Activated gamma-delta T cell (primary cell): Measurements from ENCODE around the gene LCE5A.
"Not testable (repeated sequence)": the region's sequence is repeated elsewhere in the genome, so short reads cannot be mapped to it uniquely, and the experiment has no call there.

Source experiments
- DNase-seq: peaks from one replicate; lab custom pipeline; 2025; lab: John Stamatoyannopoulos, UW

Gene LCE5A

DNA sequence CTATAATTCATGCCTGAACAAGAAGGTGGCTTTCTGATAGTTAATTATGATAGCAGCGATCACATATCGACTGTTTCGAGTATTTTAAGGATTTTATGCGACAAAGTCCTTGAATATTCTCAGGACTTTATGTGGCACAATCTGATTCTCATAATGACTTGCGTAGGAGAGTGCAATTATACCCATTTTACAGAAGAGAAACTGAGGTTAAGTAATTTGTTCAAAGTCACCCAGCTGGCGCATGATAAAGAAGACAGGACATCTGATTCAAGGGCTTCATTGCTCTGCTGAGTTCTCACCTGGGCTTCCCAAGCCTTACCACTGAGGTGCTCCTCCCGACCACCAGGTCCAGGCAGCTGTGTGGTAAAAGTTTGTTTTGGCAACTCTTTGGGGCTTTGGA, 5.5 kb downstream of the LCE5A start:
- DNase-seq, result no peak

- DNase-seq, result no peak
These were observed 6.7 kb downstream of the LCE5A start for GRCh38 chr1:152517237-152517811.

DNA sequence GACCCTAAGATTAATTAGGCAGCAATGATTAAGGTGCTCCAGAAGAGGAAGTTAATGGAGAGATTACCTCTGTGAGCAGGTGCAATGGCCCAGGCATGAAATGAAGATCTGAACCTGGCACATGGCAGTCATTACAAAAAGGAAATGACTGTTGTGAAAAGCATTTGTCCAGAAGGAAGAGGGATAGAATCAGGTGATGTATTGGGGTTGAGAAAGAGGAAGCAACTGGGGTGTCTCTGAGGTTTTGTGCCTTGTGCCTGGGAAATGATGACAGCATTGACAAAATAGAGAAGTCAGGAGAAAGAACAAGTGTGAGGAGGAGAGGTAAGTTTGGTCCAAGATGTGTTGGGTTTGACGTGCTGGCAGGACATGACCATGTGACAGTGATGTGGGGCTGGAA, 9.2 kb downstream of the LCE5A start:
- no peak for DNase-seq

GRCh38 chr1:152520561-152521090, 10.0 kb downstream of the LCE5A start:
- DNase-seq, result no peak

- no peak for DNase-seq
These were observed 14.6 kb downstream of the LCE5A start for GRCh38 chr1:152525080-152525641.

- no peak for DNase-seq
These were observed 22.8 kb downstream of the LCE5A start for GRCh38 chr1:152533327-152533938.

GRCh38 chr1:152535774-152536173, 25.2 kb downstream of the LCE5A start:
- no peak for DNase-seq

DNA sequence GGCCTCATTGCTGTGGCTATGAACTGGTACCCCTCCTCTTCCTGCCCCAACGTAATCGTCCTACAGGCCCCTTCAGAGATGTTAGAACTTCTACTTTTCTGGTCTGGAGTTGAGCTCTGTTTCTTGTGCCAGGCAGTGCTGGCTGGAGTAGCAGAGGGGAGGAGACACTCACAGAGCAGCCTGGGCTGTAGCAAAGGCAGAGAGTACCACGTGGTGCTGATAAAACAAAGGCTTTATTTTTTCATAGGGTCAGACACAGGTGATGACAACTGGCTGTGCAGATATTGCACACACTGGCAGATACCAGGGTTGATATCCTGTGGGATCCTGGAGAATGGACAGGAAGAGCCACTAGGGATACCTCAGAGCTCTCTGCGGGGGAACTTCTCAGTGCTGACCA, 26.9 kb downstream of the LCE5A start:
- DNase-seq, result no peak

GRCh38 chr1:152539901-152540300, 29.3 kb downstream of the LCE5A start:
- DNase-seq, result no peak

DNA sequence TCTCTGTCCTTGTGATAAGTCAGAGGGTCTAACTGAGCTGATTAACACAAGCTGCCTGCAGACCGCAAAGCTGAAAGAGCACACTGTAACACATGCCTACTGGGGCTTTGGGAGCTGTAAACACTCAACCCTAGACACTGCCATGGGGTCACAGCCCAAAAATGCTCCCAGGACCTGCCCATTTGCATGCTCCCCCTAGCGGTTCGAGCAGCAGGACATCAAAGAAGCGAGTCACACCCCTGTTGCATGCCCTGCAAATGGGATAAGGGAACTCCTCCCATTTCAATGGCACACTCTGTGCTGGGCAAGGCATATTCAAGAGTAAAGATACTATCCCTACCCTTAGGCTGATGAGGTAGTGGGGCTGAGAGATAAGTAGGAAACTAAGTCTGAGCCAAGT, 33.2 kb downstream of the LCE5A start:
- no peak for DNase-seq

DNA sequence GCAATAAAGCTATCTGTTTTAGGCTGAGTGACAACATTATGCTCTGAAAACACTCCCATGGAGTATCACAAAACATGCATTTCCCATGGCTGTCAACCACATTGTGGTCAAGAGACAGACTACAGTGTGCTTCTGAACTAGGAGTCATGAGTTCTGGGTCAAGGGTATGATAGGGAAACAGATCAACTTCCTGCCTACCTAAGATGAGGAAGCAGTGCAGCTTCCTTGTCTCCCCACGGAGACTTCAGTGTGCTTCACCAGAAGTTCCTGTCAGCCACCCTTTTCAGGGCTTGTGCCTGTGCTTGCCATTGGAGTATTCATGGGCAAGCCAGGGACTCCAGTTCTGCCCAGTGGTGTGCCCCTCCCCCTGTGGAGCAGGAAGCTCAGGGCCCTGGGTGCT, 36.1 kb downstream of the LCE5A start:
- no peak for DNase-seq

- DNase-seq, result not testable (repeated sequence)
These were observed 37.8 kb downstream of the LCE5A start for GRCh38 chr1:152548358-152548757.
